Fibroblast of pulmonary artery (primary cell): ENCODE results near the gene TYK2.
"Not testable (repeated sequence)": the region's sequence is repeated elsewhere in the genome, so short reads cannot be mapped to it uniquely, and the experiment has no call there.

ENCODE experiments used
- DNase-seq: peaks from one replicate; pipeline ENCODE4 v3.0.0-alpha.2; 2010; ENCODE audit warnings: low read depth
- H3K4me3 ChIP-seq: replicated peaks from 2 replicates; pipeline ENCODE4 v1.5.1; 2011; ENCODE audit warnings: low read depth, mild to moderate bottlenecking, control low read depth, low read length, moderate library complexity
- TF ChIP-seq, protein P1 (sequence below): IDR thresholded peaks from 2 replicates; pipeline ENCODE4 v1.5.1; 2011; ENCODE audit warnings: mild to moderate bottlenecking, control low read depth, low read length, inconsistent platforms; ENCODE audit errors: missing control alignments

Gene TYK2

DNA sequence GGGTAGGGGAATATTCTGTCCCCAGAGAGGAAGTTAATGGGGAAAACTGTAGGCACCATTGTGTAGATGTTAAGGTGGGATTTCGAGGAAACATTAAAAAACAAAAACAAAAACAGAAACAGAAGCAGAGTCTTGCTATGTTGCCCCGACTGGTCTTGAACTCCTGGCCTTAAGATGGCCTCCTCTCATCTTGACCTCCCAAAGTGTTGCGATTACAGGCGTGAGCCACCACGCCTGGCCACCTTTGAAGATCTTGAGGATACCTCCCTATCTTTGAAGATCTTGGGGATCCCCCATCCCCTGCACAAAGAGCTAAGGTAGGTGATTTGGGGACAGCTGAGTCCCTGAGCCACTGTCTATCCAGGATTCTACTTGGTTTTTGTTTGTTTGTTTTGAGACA, 40.4 kb downstream of the TYK2 start:
- no peak for DNase-seq
- TF ChIP-seq, protein P1, sequence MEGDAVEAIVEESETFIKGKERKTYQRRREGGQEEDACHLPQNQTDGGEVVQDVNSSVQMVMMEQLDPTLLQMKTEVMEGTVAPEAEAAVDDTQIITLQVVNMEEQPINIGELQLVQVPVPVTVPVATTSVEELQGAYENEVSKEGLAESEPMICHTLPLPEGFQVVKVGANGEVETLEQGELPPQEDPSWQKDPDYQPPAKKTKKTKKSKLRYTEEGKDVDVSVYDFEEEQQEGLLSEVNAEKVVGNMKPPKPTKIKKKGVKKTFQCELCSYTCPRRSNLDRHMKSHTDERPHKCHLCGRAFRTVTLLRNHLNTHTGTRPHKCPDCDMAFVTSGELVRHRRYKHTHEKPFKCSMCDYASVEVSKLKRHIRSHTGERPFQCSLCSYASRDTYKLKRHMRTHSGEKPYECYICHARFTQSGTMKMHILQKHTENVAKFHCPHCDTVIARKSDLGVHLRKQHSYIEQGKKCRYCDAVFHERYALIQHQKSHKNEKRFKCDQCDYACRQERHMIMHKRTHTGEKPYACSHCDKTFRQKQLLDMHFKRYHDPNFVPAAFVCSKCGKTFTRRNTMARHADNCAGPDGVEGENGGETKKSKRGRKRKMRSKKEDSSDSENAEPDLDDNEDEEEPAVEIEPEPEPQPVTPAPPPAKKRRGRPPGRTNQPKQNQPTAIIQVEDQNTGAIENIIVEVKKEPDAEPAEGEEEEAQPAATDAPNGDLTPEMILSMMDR: no peak
- H3K4me3 ChIP-seq: no peak overlapping the region

DNA sequence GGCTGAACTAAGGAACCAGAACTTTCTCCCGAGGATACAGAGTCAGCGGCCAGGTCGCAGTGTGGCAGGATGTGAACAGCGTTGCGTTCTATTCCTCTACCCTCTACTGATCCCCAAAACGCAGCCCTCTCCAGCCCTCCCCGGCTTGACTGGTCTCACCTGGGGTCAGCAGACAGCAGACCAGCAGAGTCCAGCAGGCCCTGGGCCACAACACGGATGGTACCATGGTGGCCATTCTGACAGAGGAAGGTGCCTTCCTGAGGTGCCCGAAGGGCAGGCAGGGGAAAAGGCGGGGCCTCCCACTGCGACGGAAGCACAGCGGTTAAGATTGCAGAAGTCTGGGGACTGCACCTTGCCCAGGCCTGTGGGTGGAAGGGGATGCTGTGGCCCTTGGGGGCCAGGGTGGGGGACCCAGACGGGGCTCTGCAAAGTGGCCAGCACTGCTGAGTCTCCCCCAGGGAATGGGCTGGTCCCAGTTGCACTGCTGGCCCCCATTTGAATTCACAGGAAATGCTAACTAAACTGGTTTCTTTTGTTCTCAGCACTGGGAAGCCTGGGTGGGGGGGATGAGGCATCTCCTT, 40.9 kb downstream of the TYK2 start, which contains the start of gene ICAM3:
Gene ICAM3 (minus strand): TSS at position 245 of the 581 bp plus-strand sequence. CDS start 10 bp downstream, at position 235.
- H3K4me3 ChIP-seq: no peak within 1 kb of the TSS
- no peak for DNase-seq

DNA sequence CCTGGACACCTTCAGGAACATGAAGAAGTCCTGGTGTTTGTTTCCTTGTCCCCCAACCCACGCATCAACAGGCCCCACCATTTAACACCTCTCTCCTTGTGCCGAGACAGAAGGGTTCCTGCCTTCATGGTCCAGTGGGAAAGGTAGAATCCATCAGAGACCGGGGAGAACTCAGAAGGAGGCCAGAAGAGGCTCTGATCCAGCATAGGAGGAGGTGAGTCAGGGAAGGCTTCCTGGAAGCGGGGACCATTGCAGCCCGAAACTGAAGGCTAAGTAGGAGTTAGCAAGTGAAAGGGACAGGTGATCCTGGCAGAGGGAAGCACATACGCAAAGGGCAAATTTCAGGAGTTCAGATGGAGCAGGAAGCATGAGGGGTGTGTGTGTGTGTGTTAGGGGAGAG, 41.4 kb downstream of the TYK2 start:
- DNase-seq: no peak
- TF ChIP-seq, protein P1: no peak
- H3K4me3 ChIP-seq: no peak overlapping the region

More for the DNA sequence above, 40.9 kb downstream of the TYK2 start, which contains the start of gene ICAM3:
- TF ChIP-seq, protein P1: no peak

DNA sequence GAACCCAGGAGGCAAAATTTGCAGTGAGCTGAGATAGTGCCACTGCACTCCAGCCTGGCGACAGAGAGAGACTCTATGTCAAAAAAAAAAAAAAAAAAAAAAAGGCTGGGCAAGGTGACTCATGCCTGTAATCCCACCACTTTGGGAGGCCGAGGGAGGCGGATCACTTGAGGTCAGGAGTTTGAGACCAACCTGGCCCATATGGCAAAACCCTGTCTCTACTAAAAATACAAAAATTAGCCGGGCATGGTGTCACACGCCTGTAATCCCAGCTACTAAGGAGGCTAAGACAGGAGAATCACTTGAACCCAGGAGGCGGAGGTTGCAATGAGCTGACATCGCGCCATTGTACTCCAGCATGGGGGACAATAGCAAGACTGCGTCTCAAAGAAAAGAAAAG, 43.6 kb downstream of the TYK2 start:
- not testable (repeated sequence) for DNase-seq, H3K4me3 ChIP-seq

DNA sequence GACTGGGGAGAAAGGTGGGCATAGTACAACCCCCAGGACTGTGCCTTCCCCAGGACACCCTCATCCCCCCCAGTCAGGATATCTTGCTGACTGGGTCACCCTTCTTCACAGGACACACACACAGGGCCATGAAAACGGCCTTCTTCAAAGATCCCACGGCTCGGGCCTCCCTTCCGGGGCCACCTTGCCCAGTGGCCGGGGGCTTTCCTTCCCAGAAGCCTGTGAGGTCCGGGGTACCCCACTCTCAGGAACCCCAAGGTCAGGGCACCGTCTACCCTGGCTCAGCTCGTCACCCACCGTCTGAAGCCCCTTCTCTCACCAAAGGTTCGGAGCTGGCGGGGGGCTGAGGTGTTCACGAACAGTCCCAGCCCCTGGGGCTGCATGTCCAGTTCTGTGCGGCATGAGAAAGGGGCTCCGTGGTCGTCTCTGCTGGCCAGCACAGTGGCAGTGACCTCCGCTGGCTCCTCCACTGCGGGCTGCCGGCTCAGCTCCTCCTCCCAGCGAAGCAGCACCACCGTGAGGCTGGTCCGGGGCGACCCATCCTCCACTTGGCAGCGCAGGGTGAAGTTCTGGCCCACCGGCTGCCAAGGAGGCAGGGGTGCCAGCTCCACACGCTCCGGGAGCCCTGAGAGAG, 44.9 kb downstream of the TYK2 start:
- TF ChIP-seq, protein P1: no peak
- H3K4me3 ChIP-seq: no peak overlapping the region

DNA sequence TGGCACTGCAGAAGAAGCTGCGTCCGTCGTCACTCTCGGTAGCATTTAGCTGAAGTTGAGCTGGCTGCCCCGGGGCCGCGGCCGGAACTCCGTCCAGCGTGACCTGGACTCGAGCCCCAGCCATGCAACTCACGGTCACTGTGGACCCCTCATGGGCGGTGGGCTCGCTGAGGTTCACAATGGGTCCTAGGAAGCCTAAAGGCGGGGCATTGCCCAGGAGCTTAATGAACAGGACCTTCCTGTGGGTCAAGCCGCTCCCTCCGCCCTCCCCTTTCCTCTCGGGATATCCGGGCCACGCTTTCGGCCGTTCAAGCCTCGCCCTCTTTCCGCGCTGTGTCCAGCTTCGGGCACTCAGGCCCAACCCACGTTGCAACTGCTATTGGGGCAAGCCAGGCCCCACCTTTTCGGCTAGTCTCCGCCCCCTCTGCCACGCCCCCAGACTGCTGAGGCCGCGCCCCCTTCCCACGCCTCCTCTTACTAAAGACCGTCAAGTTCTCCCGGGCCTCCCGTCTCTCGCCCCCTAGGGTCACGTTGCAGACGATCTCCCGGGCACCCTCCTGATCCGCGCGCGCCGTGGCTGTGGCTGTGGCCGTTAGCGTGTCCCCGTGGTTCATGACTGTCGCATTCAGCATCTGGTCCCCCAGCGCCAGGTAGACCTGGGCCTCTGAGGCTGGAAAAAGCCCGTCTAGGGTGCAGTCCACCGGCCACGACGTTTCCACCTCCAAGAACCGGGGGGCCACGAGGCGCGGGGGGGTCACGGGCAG, 45.6 kb downstream of the TYK2 start:
- H3K4me3 ChIP-seq: peak overlapping the region; percentile 90
- TF ChIP-seq, protein P1: peak; percentile 8
- peak; percentile 97 for DNase-seq

More for the DNA sequence above, 44.9 kb downstream of the TYK2 start:
- DNase-seq: no peak
